HepG2 (cell line): ENCODE measurements around the gene DMAC2L. TPM values are rescaled to one million over a fixed set of nuclear protein-coding genes. Genes with fewer than 3 reads are reported as not detected.
A peak's percentile ranks its signal among the peaks of the same experiment; 100 is the strongest.

Experiments used
- ATF1 ChIP-seq: IDR thresholded peaks from 2 replicates; pipeline ENCODE4 v1.6.1; 2016; ENCODE audit warnings: mild to moderate bottlenecking, control low read depth
- CEBPG ChIP-seq: IDR thresholded peaks from 2 replicates; pipeline ENCODE4 v1.6.1; 2016
- CENPT ChIP-seq: sonication (generic); formaldehyde crosslinking; IDR thresholded peaks from 2 replicates; pipeline ENCODE4 v1.8.0; 2022; ENCODE audit warnings: low read depth, mild to moderate bottlenecking, moderate library complexity, missing genetic modification reagents
- DPF2 ChIP-seq: sonication (generic); formaldehyde crosslinking; IDR thresholded peaks from 2 replicates; pipeline ENCODE4 v1.4.0; 2020; ENCODE audit warnings: mild to moderate bottlenecking, low read depth, missing genetic modification reagents, borderline replicate concordance
- HNF4A ChIP-seq: sonication (generic); formaldehyde crosslinking; IDR thresholded peaks from 2 replicates; pipeline ENCODE4 v1.4.0; 2020; ENCODE audit warnings: missing genetic modification reagents
- HNF4G ChIP-seq, 2 experiments: sonication (generic) in 1 of 2; formaldehyde crosslinking in 1 of 2; IDR thresholded peaks; 2 replicates each; pipeline versions ENCODE4 v1.4.0 to v1.6.1; 2011 to 2020; ENCODE audit warnings: borderline replicate concordance in 2 of 2, low read depth in 2 of 2, mild to moderate bottlenecking in 2 of 2, low read length in 1 of 2, missing genetic modification reagents in 1 of 2, moderate library complexity in 1 of 2
- HOXA5 ChIP-seq: sonication (generic); formaldehyde crosslinking; IDR thresholded peaks from 2 replicates; pipeline ENCODE4 v1.4.0; 2020; ENCODE audit warnings: missing genetic modification reagents
- KDM2A ChIP-seq: sonication (generic); formaldehyde crosslinking; IDR thresholded peaks from 2 replicates; pipeline ENCODE4 v1.4.0; 2020; ENCODE audit warnings: low read depth, missing genetic modification reagents, borderline replicate concordance
- MYPOP ChIP-seq: sonication (generic); formaldehyde crosslinking; IDR thresholded peaks from 2 replicates; pipeline ENCODE4 v1.8.1; 2023; ENCODE audit warnings: mild to moderate bottlenecking, moderate library complexity, missing genetic modification reagents
- SIX1 ChIP-seq: sonication (generic); formaldehyde crosslinking; IDR thresholded peaks from 2 replicates; pipeline ENCODE4 v1.4.0; 2020; ENCODE audit warnings: missing genetic modification reagents, borderline replicate concordance
- U2AF1 ChIP-seq: fragments of 200-400 bp; formaldehyde crosslinking; optimal IDR thresholded peaks from 2 replicates; pipeline ENCODE3; 2017; ENCODE audit warnings: mild to moderate bottlenecking, low read depth, low read length
- ZNF609 ChIP-seq: sonication (generic); formaldehyde crosslinking; IDR thresholded peaks from 2 replicates; pipeline ENCODE4 v1.4.0; 2020; ENCODE audit warnings: mild to moderate bottlenecking, missing genetic modification reagents, borderline replicate concordance
- polyA plus RNA-seq, 8 experiments: library from polyadenylated mRNA; depleted of rRNA in 3 of 8; stranded (reverse) in 7 of 8; unstranded in 1 of 8; fragments of >200 nt; fragmentation: Illumina TruSeq in 4 of 8; extraction: Trizol in 4 of 8; gene quantifications; 2 replicates each; pipeline versions ENCODE4 v1.2.1 to v1.2.3, GENCODE V29; 2011 to 2016; ENCODE audit warnings: low read depth in 4 of 8, missing spikeins in 1 of 8, mixed read lengths in 1 of 8; ENCODE audit not compliant: insufficient read depth in 1 of 8
- total RNA-seq, 5 experiments: library from RNA; depleted of rRNA; stranded (reverse); fragments of >200 nt; fragmentation: Illumina TruSeq; extraction: Trizol; gene quantifications; 2 replicates each; pipeline ENCODE4 v1.2.3, GENCODE V29; 2016; ENCODE audit warnings: low read depth in 1 of 5
- TF ChIP-seq, protein P1 (sequence below): sonication (generic); formaldehyde crosslinking; IDR thresholded peaks from 2 replicates; pipeline ENCODE4 v1.4.0; 2020; ENCODE audit warnings: missing genetic modification reagents

The DMAC2L gene
- total and polyA plus RNA-seq, 2 of the 13 experiments (the other 11 are each of a cell fraction or from before 2014, with no cell fraction given) = 19.4 to 23.2 TPM

- TF ChIP-seq HNF4G (IDR thresholded peaks at IDR 0.05; ENCODE audit: borderline replicate concordance, low read depth, low read length) = peak; percentile 40; the same call in 1 of the 2 replicates
- TF ChIP-seq HNF4G (CRISPR knock-in tag; IDR thresholded peaks at IDR 0.05; ENCODE audit: borderline replicate concordance, low read depth) = no peak
- no peak for TF ChIP-seq KDM2A (CRISPR knock-in tag)
- no peak for TF ChIP-seq CENPT
- no peak for TF ChIP-seq U2AF1
- TF ChIP-seq DPF2 = peak; percentile 73; the same call in 1 of the 2 replicates
- peak; percentile 76 for TF ChIP-seq HNF4A (CRISPR knock-in tag)
- no peak for TF ChIP-seq ATF1 (CRISPR knock-in tag)
- TF ChIP-seq, protein P1, sequence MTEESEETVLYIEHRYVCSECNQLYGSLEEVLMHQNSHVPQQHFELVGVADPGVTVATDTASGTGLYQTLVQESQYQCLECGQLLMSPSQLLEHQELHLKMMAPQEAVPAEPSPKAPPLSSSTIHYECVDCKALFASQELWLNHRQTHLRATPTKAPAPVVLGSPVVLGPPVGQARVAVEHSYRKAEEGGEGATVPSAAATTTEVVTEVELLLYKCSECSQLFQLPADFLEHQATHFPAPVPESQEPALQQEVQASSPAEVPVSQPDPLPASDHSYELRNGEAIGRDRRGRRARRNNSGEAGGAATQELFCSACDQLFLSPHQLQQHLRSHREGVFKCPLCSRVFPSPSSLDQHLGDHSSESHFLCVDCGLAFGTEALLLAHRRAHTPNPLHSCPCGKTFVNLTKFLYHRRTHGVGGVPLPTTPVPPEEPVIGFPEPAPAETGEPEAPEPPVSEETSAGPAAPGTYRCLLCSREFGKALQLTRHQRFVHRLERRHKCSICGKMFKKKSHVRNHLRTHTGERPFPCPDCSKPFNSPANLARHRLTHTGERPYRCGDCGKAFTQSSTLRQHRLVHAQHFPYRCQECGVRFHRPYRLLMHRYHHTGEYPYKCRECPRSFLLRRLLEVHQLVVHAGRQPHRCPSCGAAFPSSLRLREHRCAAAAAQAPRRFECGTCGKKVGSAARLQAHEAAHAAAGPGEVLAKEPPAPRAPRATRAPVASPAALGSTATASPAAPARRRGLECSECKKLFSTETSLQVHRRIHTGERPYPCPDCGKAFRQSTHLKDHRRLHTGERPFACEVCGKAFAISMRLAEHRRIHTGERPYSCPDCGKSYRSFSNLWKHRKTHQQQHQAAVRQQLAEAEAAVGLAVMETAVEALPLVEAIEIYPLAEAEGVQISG = peak; percentile 46; the same call in 1 of the 2 replicates
- TF ChIP-seq ZNF609 (CRISPR knock-in tag) = 0 out of 2 replicates have a peak, but pooled peaks have one; percentile 43
- TF ChIP-seq HOXA5 = 0 out of 2 replicates have a peak, but pooled peaks have one; percentile 38
- TF ChIP-seq SIX1 (CRISPR knock-in tag) = 0 out of 2 replicates have a peak, but pooled peaks have one; percentile 53
- TF ChIP-seq CEBPG (CRISPR knock-in tag) = peak; percentile 99
- TF ChIP-seq MYPOP (CRISPR knock-in tag) = no peak
Measured at GRCh38 chr14:50303744-50304471, 8.2 kb upstream of the DMAC2L start (continued).
